Endothelial cell (in vitro differentiated cells): Measurements from ENCODE around the gene PARP1. TPM values are rescaled to one million over a fixed set of nuclear protein-coding genes. Genes with fewer than 3 reads are reported as not detected.

Experiments
- DNase-seq: peaks from one replicate; pipeline ENCODE4 v3.0.0; 2021; ENCODE audit warnings: low spot score
- H3K27ac Mint-ChIP-seq: one replicate; pipeline ENCODE4 v1.8.0; 2021; ENCODE audit warnings: mixed read lengths, inconsistent platforms; ENCODE audit not compliant: unreplicated experiment
- H3K27me3 Mint-ChIP-seq: one replicate; pipeline ENCODE4 v1.8.0; 2021; ENCODE audit warnings: mild to moderate bottlenecking, moderate library complexity, mixed read lengths, inconsistent platforms; ENCODE audit not compliant: unreplicated experiment
- H3K36me3 Mint-ChIP-seq: one replicate; pipeline ENCODE4 v1.8.0; 2021; ENCODE audit warnings: mild to moderate bottlenecking, low read depth, mixed read lengths, inconsistent platforms; ENCODE audit not compliant: unreplicated experiment
- H3K4me1 Mint-ChIP-seq: one replicate; pipeline ENCODE4 v1.8.0; 2021; ENCODE audit warnings: mild to moderate bottlenecking, mixed read lengths, inconsistent platforms; ENCODE audit not compliant: unreplicated experiment
- H3K4me3 Mint-ChIP-seq: one replicate; pipeline ENCODE4 v1.8.0; 2021; ENCODE audit warnings: mild to moderate bottlenecking, mixed read lengths, inconsistent platforms; ENCODE audit not compliant: unreplicated experiment
- H3K9me3 Mint-ChIP-seq: one replicate; pipeline ENCODE4 v1.8.0; 2021; ENCODE audit warnings: mixed read lengths, inconsistent platforms; ENCODE audit not compliant: unreplicated experiment
- CTCF ChIP-seq: fragments of 200-600 bp; sonication (generic); IDR thresholded peaks from one replicate; pipeline ENCODE4 v1.5.0; 2021; ENCODE audit warnings: antibody characterized with exemption; ENCODE audit not compliant: unreplicated experiment
- total RNA-seq: library from RNA; stranded (reverse); fragmentation: NEBNext Ultra II Directional; extraction: Animal tissue kit (Norgen Biotek cat#: 25700); gene quantifications from one replicate; pipeline ENCODE4 v1.2.1, GENCODE V29; 2021; ENCODE audit not compliant: unreplicated experiment

The PARP1 gene
- total RNA-seq, 1 donor from 2014 or later, result 131 TPM

GRCh38 chr1:226378071-226378470 is 29.8 kb downstream of the PARP1 start:
- Mint-ChIP-seq H3K4me3 (no peak overlapping the region), H3K4me1 (peaks cover 6% of the 10 kb centered on the region), H3K27me3 (peaks cover 1% of the 10 kb centered on the region), H3K27ac (no peak overlapping the region), H3K36me3 (peaks cover 38% of the 10 kb centered on the region), H3K9me3 (no peaks in the 10 kb centered on the region)
- no peak for TF ChIP-seq CTCF
- DNase-seq, result no peak

GRCh38 chr1:226376300-226376699 is 31.6 kb downstream of the PARP1 start:
- no peak for DNase-seq
- H3K27me3 Mint-ChIP-seq, result peaks cover 1% of the 10 kb centered on the region
- H3K36me3 Mint-ChIP-seq, result peaks cover 45% of the 10 kb centered on the region
- H3K4me1 Mint-ChIP-seq, result peaks cover 6% of the 10 kb centered on the region
- H3K9me3 Mint-ChIP-seq, result no peaks in the 10 kb centered on the region
- no peak for TF ChIP-seq CTCF
- no peak overlapping the region for H3K27ac Mint-ChIP-seq
- H3K4me3 Mint-ChIP-seq, result no peak overlapping the region

- Mint-ChIP-seq H3K27me3 (peaks cover 1% of the 10 kb centered on the region), H3K27ac (no peak overlapping the region), H3K4me1 (no peaks in the 10 kb centered on the region), H3K36me3 (peaks cover 38% of the 10 kb centered on the region), H3K9me3 (no peaks in the 10 kb centered on the region), H3K4me3 (no peak overlapping the region)
- no peak for DNase-seq
- no peak for TF ChIP-seq CTCF
These were observed 34.5 kb downstream of the PARP1 start for GRCh38 chr1:226373376-226373775.

GRCh38 chr1:226372885-226373284 is 35.0 kb downstream of the PARP1 start:
- Mint-ChIP-seq H3K4me1 (no peaks in the 10 kb centered on the region), H3K4me3 (peak overlapping the region; percentile 26), H3K27ac (peak overlapping the region; percentile 38), H3K9me3 (no peaks in the 10 kb centered on the region), H3K27me3 (peaks cover under 1% of the 10 kb centered on the region), H3K36me3 (peaks cover 36% of the 10 kb centered on the region)
- no peak for DNase-seq
- TF ChIP-seq CTCF, result no peak

- H3K4me3 Mint-ChIP-seq, result no peak overlapping the region
- no peaks in the 10 kb centered on the region for H3K4me1 Mint-ChIP-seq
- no peak overlapping the region for H3K27ac Mint-ChIP-seq
- no peak for DNase-seq
- no peak for TF ChIP-seq CTCF
- H3K36me3 Mint-ChIP-seq, result peaks cover 41% of the 10 kb centered on the region
- H3K27me3 Mint-ChIP-seq, result no peaks in the 10 kb centered on the region
- no peaks in the 10 kb centered on the region for H3K9me3 Mint-ChIP-seq
These were observed 35.9 kb downstream of the PARP1 start for GRCh38 chr1:226371866-226372490.
